Prostate gland (tissue), 2 donors: ENCODE results near the gene IP6K2. TPM values are rescaled to one million over a fixed set of nuclear protein-coding genes. Genes with fewer than 3 reads are reported as not detected.
"Not testable (repeated sequence)": the region's sequence is repeated elsewhere in the genome, so short reads cannot be mapped to it uniquely, and the experiment has no call there.

Experiments
- DNase-seq: peaks from one replicate; pipeline ENCODE4 v3.0.0-alpha.2; 2019; ENCODE audit warnings: low spot score
- H3K27ac ChIP-seq, 2 donors: fragments of 200-600 bp; sonication (generic); 2 replicates each; pipeline ENCODE4 v1.5.1; 2017 to 2019
- H3K27me3 ChIP-seq: fragments of 200-600 bp; sonication (generic); replicated peaks from 2 replicates; pipeline ENCODE4 v1.5.1; 2019; ENCODE audit not compliant: insufficient read depth
- H3K36me3 ChIP-seq, 2 donors: fragments of 200-600 bp; sonication (generic); 1 replicate in 1 of 2; 2 replicates in 1 of 2; pipeline versions ENCODE4 v1.5.1 to v1.8.1; 2017 to 2019
- H3K4me1 ChIP-seq: fragments of 200-600 bp; sonication (generic); replicated peaks from 2 replicates; pipeline ENCODE4 v1.5.1; 2019
- H3K4me3 ChIP-seq, 2 donors: fragments of 200-600 bp; sonication (generic); 2 replicates each; pipeline ENCODE4 v1.5.1; 2017 to 2019
- H3K9me3 ChIP-seq: fragments of 200-600 bp; sonication (generic); 2 replicates; pipeline ENCODE4 v1.5.1; 2017
- POLR2A ChIP-seq: fragments of 450-650 bp; IDR thresholded peaks from one replicate; pipeline ENCODE4 v1.6.1; 2016; ENCODE audit warnings: antibody characterized with exemption, mild to moderate bottlenecking
- POLR2AphosphoS5 ChIP-seq: sonication (generic); formaldehyde crosslinking; IDR thresholded peaks from one replicate; pipeline ENCODE4 v1.6.1; 2017; ENCODE audit warnings: antibody characterized with exemption
- WGBS: methylation state at CpG from one replicate; pipeline ENCODE4 v1.1.5; 2018; 5-methylcytosine and 5-hydroxymethylcytosine counted together
- intact Hi-C: fragments of 100-400 bp; cut with DNase I; formaldehyde crosslinking; loops from one replicate; pipeline ENCODE4 v1.14.2; 2022
- total RNA-seq, 2 donors: library from RNA; depleted of rRNA; stranded (reverse); fragments of >200 nt; gene quantifications; one replicate each; pipeline ENCODE4 v1.1.0, GENCODE V29; 2016
- TF ChIP-seq, protein P1 (sequence below), 4 experiments: fragments of 200-600 bp in 2 of 4; fragments of 450-650 bp in 2 of 4; sonication (generic) in 2 of 4; IDR thresholded peaks; 1 replicate in 3 of 4; 2 replicates in 1 of 4; pipeline ENCODE4 v1.5.1; 2016 to 2019; ENCODE audit warnings: antibody characterized with exemption in 4 of 4, mild to moderate bottlenecking in 2 of 4, moderate library complexity in 2 of 4

Gene IP6K2, protein sequence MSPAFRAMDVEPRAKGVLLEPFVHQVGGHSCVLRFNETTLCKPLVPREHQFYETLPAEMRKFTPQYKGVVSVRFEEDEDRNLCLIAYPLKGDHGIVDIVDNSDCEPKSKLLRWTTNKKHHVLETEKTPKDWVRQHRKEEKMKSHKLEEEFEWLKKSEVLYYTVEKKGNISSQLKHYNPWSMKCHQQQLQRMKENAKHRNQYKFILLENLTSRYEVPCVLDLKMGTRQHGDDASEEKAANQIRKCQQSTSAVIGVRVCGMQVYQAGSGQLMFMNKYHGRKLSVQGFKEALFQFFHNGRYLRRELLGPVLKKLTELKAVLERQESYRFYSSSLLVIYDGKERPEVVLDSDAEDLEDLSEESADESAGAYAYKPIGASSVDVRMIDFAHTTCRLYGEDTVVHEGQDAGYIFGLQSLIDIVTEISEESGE
- total RNA-seq, result 100 to 1,000 TPM; 112 to 165 TPM

DNA sequence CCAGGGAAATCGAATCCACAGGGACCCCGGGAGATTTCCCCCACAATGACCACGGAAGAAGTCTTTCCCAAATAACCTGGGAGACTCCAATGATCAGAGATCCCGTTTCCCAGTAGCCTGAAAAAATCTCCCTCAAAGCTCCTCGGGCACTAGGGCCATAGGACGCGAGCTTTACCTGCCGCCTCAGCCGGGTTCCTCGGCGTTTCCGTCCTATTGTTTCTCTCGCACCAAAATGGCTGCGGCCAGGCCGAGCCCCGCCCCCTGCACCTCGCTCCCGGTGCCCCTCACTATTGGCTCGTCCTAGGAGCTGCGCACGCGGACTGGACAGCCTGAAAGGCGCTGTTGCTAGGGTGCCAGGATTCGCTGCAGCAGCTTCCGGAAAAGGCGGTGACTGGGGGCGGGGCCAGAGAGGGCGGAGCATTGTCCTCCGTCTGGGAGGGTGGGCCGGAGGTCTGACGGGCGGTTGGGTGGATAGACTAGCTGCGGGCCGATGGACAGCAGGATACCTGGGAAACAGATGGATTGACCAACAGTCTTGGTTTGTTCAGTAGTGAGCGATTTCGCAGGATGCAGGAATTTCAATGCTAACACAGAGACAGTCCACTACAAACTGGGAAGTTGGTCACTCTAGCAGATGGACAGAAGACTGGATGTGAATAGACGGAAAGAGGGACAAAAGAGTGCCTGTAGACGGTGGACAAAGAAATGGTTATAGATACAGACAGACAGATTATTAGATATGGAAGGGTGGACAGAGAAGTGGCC, at the start of gene IP6K2:
Gene IP6K2 (minus strand): TSS at position 240 of the 765 bp plus-strand sequence. CDS start 21,930 bp downstream, outside the sequence.
- no peaks in the 10 kb centered on the region for H3K27me3 ChIP-seq
- H3K4me1 ChIP-seq, result peaks cover 8% of the 10 kb centered on the region
- H3K4me3 ChIP-seq, result peak within 1 kb of the TSS; percentile 82 to 85
- no peaks in the 10 kb centered on the region for H3K9me3 ChIP-seq
- peak; percentile 90 for TF ChIP-seq POLR2A
- TF ChIP-seq, protein P1, sequence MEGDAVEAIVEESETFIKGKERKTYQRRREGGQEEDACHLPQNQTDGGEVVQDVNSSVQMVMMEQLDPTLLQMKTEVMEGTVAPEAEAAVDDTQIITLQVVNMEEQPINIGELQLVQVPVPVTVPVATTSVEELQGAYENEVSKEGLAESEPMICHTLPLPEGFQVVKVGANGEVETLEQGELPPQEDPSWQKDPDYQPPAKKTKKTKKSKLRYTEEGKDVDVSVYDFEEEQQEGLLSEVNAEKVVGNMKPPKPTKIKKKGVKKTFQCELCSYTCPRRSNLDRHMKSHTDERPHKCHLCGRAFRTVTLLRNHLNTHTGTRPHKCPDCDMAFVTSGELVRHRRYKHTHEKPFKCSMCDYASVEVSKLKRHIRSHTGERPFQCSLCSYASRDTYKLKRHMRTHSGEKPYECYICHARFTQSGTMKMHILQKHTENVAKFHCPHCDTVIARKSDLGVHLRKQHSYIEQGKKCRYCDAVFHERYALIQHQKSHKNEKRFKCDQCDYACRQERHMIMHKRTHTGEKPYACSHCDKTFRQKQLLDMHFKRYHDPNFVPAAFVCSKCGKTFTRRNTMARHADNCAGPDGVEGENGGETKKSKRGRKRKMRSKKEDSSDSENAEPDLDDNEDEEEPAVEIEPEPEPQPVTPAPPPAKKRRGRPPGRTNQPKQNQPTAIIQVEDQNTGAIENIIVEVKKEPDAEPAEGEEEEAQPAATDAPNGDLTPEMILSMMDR (IDR thresholded peaks at IDR 0.05), result peak in 1 of 4 experiments; percentile 19
- peak; percentile 99 for TF ChIP-seq POLR2AphosphoS5
- peak; percentile 98 for DNase-seq
- intact Hi-C loops, result no loop called here
- WGBS, result 2% methylated on average over 34 of the region's 38 CpGs
- H3K27ac ChIP-seq, result peak within 1 kb of the TSS; percentile 94
- no peaks in the 10 kb centered on the region for H3K36me3 ChIP-seq

DNA sequence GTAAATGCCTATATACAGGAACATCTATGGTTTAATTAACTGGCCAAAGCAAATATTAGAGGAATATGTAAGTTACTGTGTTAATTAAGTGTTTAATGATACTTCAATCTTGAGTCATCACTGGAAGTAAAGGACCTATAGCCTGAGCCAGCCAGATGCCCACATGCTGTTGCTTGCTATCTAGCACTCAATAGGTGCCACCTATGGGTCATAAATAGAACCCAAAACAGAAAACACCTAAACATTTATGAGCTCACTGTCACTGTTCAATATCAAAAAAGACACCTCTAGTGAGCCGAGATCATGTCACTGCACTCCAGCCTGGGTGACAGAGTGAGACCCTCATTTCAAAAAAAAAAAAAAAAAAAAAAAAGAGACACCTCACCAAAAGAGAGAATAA, 48.4 kb upstream of the IP6K2 start:
- intact Hi-C loops, result no loop called here
- 41% methylated on average over 1 of the region's 1 CpG for WGBS
- Histone ChIP-seq H3K4me1 (no peaks in the 10 kb centered on the region), H3K4me3 (no peak overlapping the region), H3K27me3 (no peaks in the 10 kb centered on the region), H3K36me3 (peaks cover 0 to 4% of the 10 kb centered on the region in 2 donors), H3K9me3 (no peaks in the 10 kb centered on the region), H3K27ac (no peak overlapping the region)
- TF ChIP-seq, protein P1 (IDR thresholded peaks at IDR 0.05), result peak in 2 of 4 experiments; percentile 51 to 53
- TF ChIP-seq POLR2A (no peak), POLR2AphosphoS5 (peak; percentile 42)
- peak; percentile 25 for DNase-seq

DNA sequence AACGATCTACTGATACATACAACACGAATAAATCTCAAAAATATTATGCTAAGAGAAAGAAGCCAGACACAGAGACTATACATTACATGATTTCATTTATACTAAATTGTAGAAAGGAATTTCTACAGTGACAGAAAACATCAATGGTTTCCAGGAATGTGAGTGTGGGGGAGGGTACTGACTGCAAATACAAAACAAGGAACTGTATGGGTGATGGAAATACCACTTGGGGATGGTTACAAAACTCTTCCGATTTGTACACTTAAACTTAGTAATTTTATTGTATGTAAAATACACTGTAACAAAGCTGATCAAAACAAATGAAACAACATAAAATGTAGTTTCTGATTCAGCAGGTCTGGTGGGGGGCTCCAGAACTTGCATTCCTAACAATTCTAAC, 45.8 kb upstream of the IP6K2 start:
- no peaks in the 10 kb centered on the region for H3K4me1 ChIP-seq
- no peak for DNase-seq
- no peaks in the 10 kb centered on the region for H3K27me3 ChIP-seq
- TF ChIP-seq, protein P1 (IDR thresholded peaks at IDR 0.05), result no peak
- TF ChIP-seq POLR2AphosphoS5 (no peak), POLR2A (no peak)
- H3K9me3 ChIP-seq, result no peaks in the 10 kb centered on the region
- WGBS, result 89% methylated on average over 3 of the region's 3 CpGs
- intact Hi-C loops, result no loop called here
- H3K36me3 ChIP-seq, result peaks cover 0 to 4% of the 10 kb centered on the region in 2 donors
- no peak overlapping the region for H3K27ac ChIP-seq
- no peak overlapping the region for H3K4me3 ChIP-seq

DNA sequence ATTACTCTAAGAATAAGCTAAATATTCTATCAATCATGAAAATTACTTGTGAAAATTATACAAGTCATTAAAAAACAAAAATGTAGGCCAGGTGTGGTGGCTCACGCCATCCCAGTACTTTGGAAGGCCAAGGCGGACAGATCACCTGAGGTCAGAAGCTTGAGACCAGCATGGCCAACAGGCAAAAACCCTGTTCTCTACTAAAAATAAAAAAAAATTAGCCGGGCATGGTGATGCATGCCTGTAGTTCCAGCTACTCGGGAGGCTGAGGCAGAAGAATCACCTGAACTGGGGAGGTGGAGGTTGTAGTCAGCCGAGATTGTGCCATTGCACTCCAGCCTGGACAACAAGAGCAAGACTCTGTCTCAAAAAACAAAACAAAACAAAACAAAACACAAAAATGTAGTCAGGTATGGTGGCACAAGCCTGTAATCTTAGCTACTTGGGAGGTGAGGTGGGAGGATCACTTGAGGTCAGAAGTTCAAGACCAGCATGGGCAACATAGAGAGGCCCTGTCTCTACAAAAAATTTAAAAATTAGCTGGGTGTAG, 43.0 kb upstream of the IP6K2 start:
- WGBS, result 93% methylated on average over 5 of the region's 5 CpGs
- intact Hi-C loops, DNase-seq, H3K9me3 ChIP-seq, H3K27me3 ChIP-seq, H3K36me3 ChIP-seq, H3K4me1 ChIP-seq, H3K4me3 ChIP-seq: not testable (repeated sequence)
- H3K27ac ChIP-seq, result peak overlapping the region in 1 of 2 donors; percentile 63

DNA sequence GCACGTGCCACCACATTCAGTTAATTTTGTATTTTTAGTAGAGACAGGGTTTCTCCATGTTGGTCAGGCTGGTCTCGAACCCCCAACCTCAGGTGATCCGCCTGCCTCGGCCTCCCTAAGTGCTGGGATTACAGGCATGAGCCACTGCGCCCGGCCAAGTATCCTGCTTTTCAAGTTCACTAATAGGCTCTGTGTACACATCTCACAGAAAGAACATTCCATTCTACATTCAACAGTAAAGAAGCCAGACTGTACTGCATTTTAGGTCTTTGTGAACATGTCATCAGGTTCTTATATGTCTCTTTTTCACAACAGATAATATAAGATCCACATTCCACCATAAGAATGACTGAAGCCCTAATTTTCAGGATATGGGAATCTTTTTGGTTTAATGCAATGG, 42.5 kb upstream of the IP6K2 start:
- WGBS, result 57% methylated on average over 6 of the region's 6 CpGs
- H3K36me3 ChIP-seq, H3K4me1 ChIP-seq, H3K9me3 ChIP-seq, H3K27me3 ChIP-seq, H3K4me3 ChIP-seq, intact Hi-C loops: not testable (repeated sequence)
- TF ChIP-seq POLR2AphosphoS5, result peak; percentile 83
- H3K27ac ChIP-seq, result peak overlapping the region; percentile 31 to 63
- DNase-seq, result peak; percentile 63
